Smooth muscle cell (in vitro differentiated cells): Measurements from ENCODE around the gene ERMARD. TPM values are rescaled to one million over a fixed set of nuclear protein-coding genes. Genes with fewer than 3 reads are reported as not detected.

ENCODE experiments used
- DNase-seq: peaks from one replicate; lab custom pipeline; 2025; ENCODE audit not compliant: unreplicated experiment; lab: John Stamatoyannopoulos, UW
- H2AFZ ChIP-seq: fragments of 200-600 bp; sonication (generic); 2 replicates; pipeline ENCODE4 v1.6.0; 2016; ENCODE audit warnings: antibody characterized with exemption, low read depth, mild to moderate bottlenecking
- H3F3A ChIP-seq: fragments of 200-600 bp; sonication (generic); 2 replicates; pipeline ENCODE4 v1.6.0; 2017; ENCODE audit warnings: antibody characterized with exemption, low read depth
- H3K27ac ChIP-seq: fragments of 200-600 bp; sonication (generic); 2 replicates; pipeline ENCODE4 v1.5.1; 2016; ENCODE audit warnings: low read depth, mild to moderate bottlenecking
- H3K27me3 ChIP-seq: fragments of 200-600 bp; sonication (generic); 2 replicates; pipeline ENCODE4 v1.6.1; 2016; ENCODE audit warnings: low read depth, mild to moderate bottlenecking
- H3K36me3 ChIP-seq: fragments of 200-600 bp; sonication (generic); 2 replicates; pipeline ENCODE4 v1.5.1; 2016; ENCODE audit warnings: low read depth
- H3K4me1 ChIP-seq: fragments of 200-600 bp; sonication (generic); 2 replicates; pipeline ENCODE4 v1.5.1; 2016; ENCODE audit warnings: low read depth
- H3K4me2 ChIP-seq: fragments of 200-600 bp; sonication (generic); 2 replicates; pipeline ENCODE4 v1.6.0; 2016; ENCODE audit warnings: mild to moderate bottlenecking
- H3K4me3 ChIP-seq: fragments of 200-600 bp; sonication (generic); 2 replicates; pipeline ENCODE4 v1.5.1; 2016; ENCODE audit warnings: mild to moderate bottlenecking
- H3K79me2 ChIP-seq: fragments of 200-600 bp; sonication (generic); 2 replicates; pipeline ENCODE4 v1.6.0; 2016; ENCODE audit warnings: low read depth, mild to moderate bottlenecking
- H3K9ac ChIP-seq: fragments of 200-600 bp; sonication (generic); 2 replicates; pipeline ENCODE4 v1.6.0; 2016; ENCODE audit warnings: low read depth
- H3K9me3 ChIP-seq: fragments of 200-600 bp; sonication (generic); replicated peaks from 2 replicates; pipeline ENCODE4 v1.5.1; 2016; ENCODE audit warnings: low read depth
- H4K20me1 ChIP-seq: fragments of 200-600 bp; sonication (generic); 2 replicates; pipeline ENCODE4 v1.6.0; 2016; ENCODE audit warnings: low read depth
- WGBS: methylation state at CpG from one replicate; pipeline ENCODE4 v1.1.7; 2016; ENCODE audit warnings: low lambda C conversion rate; 5-methylcytosine and 5-hydroxymethylcytosine counted together
- polyA plus RNA-seq: library from polyadenylated mRNA; unstranded; fragments of >200 nt; fragmentation: Nextera tagmentation; extraction: Ambion mirVana; gene quantifications from 2 replicates; pipeline ENCODE4 v1.2.1, GENCODE V29; 2016
- total RNA-seq: library from RNA; depleted of rRNA; stranded (reverse); fragments of >200 nt; gene quantifications from 2 replicates; pipeline ENCODE4 v1.2.3, GENCODE V29; 2014
- TF ChIP-seq, protein P1 (sequence below): fragments of 200-600 bp; sonication (generic); IDR thresholded peaks from 2 replicates; pipeline ENCODE4 v1.5.1; 2017; ENCODE audit warnings: borderline replicate concordance, mild to moderate bottlenecking, antibody characterized with exemption; ENCODE audit not compliant: insufficient read depth, poor library complexity, severe bottlenecking

ERMARD gene
- total and polyA plus RNA-seq, 2 experiments from 2014 or later, result 23.2 to 55.9 TPM

DNA sequence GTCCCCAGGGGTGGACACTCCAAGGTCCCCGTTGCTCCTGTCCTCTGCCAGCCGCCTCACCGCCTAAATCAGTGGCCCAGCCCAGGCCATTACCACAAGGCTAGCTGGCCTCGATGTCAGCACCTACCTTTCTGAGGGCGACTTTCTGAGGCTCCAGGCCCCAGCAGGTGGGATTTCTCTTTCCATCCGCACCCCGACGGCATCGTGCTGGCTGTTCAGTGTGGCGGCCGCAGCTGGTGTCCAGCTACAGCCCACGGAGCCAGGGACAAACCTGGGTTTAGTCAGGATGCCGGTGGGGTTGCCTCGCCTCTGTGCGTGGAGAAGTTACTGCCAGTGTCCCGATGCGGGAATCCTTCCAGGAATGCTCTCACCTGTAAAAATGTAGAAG lies 60.8 kb downstream of the ERMARD start:
- TF ChIP-seq, protein P1, sequence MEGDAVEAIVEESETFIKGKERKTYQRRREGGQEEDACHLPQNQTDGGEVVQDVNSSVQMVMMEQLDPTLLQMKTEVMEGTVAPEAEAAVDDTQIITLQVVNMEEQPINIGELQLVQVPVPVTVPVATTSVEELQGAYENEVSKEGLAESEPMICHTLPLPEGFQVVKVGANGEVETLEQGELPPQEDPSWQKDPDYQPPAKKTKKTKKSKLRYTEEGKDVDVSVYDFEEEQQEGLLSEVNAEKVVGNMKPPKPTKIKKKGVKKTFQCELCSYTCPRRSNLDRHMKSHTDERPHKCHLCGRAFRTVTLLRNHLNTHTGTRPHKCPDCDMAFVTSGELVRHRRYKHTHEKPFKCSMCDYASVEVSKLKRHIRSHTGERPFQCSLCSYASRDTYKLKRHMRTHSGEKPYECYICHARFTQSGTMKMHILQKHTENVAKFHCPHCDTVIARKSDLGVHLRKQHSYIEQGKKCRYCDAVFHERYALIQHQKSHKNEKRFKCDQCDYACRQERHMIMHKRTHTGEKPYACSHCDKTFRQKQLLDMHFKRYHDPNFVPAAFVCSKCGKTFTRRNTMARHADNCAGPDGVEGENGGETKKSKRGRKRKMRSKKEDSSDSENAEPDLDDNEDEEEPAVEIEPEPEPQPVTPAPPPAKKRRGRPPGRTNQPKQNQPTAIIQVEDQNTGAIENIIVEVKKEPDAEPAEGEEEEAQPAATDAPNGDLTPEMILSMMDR, result no peak
- H3K4me3 ChIP-seq, result no peak overlapping the region
- peaks cover 5% of the 10 kb centered on the region for H3K9me3 ChIP-seq
- 95% methylated on average over 17 of the region's 17 CpGs for WGBS
- no peaks in the 10 kb centered on the region for H3K27me3 ChIP-seq
- no peak for DNase-seq
- H3K4me2 ChIP-seq, result no peak overlapping the region
- H3F3A ChIP-seq, result no peaks in the 10 kb centered on the region
- no peak overlapping the region for H3K9ac ChIP-seq
- peaks cover 5% of the 10 kb centered on the region for H3K4me1 ChIP-seq
- no peak overlapping the region for H3K27ac ChIP-seq
- H3K79me2 ChIP-seq, result no peaks in the 10 kb centered on the region
- H3K36me3 ChIP-seq, result no peaks in the 10 kb centered on the region
- no peaks in the 10 kb centered on the region for H4K20me1 ChIP-seq
- no peak overlapping the region for H2AFZ ChIP-seq

DNA sequence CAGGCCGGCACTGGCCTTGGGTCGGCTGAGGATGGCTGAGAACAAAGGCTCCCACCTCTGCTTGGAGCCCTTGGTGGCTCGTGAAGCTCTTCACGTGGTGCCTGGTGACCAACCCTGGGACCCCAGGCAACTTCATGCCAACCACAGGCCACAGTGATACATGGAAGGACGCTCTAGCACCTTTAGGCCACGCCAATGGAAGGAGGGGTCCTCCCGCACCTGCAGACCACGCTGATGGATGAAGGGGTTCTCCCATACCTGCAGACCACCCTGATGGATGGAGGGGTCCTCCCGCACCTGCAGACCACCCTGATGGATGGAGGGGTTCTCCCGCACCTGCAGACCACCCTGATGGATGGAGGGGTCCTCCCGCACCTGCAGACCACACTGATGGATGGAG lies 62.5 kb downstream of the ERMARD start:
- H3K9me3 ChIP-seq, result peaks cover 5% of the 10 kb centered on the region
- H3K9ac ChIP-seq, result no peak overlapping the region
- WGBS, result 93% methylated on average over 11 of the region's 11 CpGs
- no peaks in the 10 kb centered on the region for H3F3A ChIP-seq
- no peak for DNase-seq
- H2AFZ ChIP-seq, result no peak overlapping the region
- H3K27ac ChIP-seq, result no peak overlapping the region
- H3K36me3 ChIP-seq, result no peaks in the 10 kb centered on the region
- TF ChIP-seq, protein P1, result no peak
- no peak overlapping the region for H3K4me3 ChIP-seq
- no peaks in the 10 kb centered on the region for H4K20me1 ChIP-seq
- no peaks in the 10 kb centered on the region for H3K79me2 ChIP-seq
- H3K27me3 ChIP-seq, result peaks cover 5% of the 10 kb centered on the region
- H3K4me2 ChIP-seq, result no peak overlapping the region
- H3K4me1 ChIP-seq, result peaks cover 5% of the 10 kb centered on the region

DNA sequence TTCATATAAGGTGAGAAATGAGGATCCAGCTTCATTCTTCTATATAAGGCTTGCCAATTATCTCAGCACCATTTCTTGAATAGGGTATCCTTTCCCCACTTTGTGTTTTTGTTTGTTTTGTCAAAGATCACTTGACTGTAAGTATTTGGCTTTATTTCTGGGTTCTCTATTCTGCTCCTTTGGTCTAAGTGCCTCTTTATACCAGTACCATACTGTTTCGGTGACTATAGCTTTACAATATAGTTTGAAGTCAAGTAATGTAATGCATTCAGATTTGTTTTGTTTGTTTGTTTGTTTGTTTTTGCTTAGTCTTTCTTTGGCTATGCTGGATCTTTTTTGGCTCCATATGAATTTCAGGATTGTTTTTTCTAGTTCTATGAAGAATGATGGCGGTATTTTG lies 64.6 kb downstream of the ERMARD start:
- no peak for DNase-seq
- Histone ChIP-seq H4K20me1 (no peaks in the 10 kb centered on the region), H3K9ac (no peak overlapping the region), H3K36me3 (no peaks in the 10 kb centered on the region), H3K4me1 (peaks cover 5% of the 10 kb centered on the region), H3F3A (no peaks in the 10 kb centered on the region), H3K27me3 (peaks cover 13% of the 10 kb centered on the region), H3K27ac (no peak overlapping the region), H3K79me2 (no peaks in the 10 kb centered on the region), H3K4me3 (no peak overlapping the region), H2AFZ (no peak overlapping the region), H3K4me2 (no peak overlapping the region), H3K9me3 (peaks cover 5% of the 10 kb centered on the region)
- TF ChIP-seq, protein P1, result no peak
- WGBS, result 93% methylated on average over 2 of the region's 2 CpGs

DNA sequence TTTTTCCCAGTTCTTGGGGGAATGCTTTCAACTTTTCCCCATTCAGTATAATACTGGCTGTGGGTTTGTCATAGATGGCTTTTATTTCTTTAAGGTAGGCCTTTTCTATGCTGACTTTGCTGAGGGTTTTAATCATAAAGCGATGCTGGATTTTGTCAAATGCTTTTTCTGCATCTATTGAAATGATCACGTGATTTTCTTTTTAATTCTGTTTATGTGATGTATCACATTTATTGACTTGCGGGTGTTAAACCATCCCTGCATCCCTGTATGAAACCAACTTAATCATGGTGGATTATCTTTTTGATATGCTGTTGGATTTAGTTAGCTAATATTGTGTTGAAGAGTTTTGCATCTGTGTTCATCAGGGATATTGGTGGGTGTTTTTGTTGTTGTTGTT lies 65.6 kb downstream of the ERMARD start:
- Histone ChIP-seq H3K27ac (no peak overlapping the region), H3K9me3 (peaks cover 5% of the 10 kb centered on the region), H3K27me3 (peaks cover 15% of the 10 kb centered on the region), H3K4me1 (no peaks in the 10 kb centered on the region), H4K20me1 (no peaks in the 10 kb centered on the region), H3K4me3 (no peak overlapping the region), H3K9ac (no peak overlapping the region), H3K79me2 (no peaks in the 10 kb centered on the region), H3K4me2 (no peak overlapping the region), H2AFZ (no peak overlapping the region), H3F3A (no peaks in the 10 kb centered on the region), H3K36me3 (no peaks in the 10 kb centered on the region)
- no peak for DNase-seq
- TF ChIP-seq, protein P1, result no peak
- 92% methylated on average over 3 of the region's 3 CpGs for WGBS
